Endothelial cell of umbilical vein (primary cell): ENCODE data around the gene MRPS34.
A peak's percentile ranks its signal among the peaks of the same experiment; 100 is the strongest.

ENCODE experiments used
- CTCF ChIP-seq, 2 donors: IDR thresholded peaks; 1 replicate in 1 of 2; 2 replicates in 1 of 2; pipeline ENCODE4 v1.5.1; 2011; ENCODE audit warnings: low read length in 2 of 2, mild to moderate bottlenecking in 2 of 2, moderate library complexity in 2 of 2, control low read depth in 1 of 2, inconsistent platforms in 1 of 2, low read depth in 1 of 2; ENCODE audit not compliant: insufficient read depth in 1 of 2; ENCODE audit errors: extremely low read depth in 1 of 2
- EZH2 ChIP-seq: IDR thresholded peaks from 2 replicates; pipeline ENCODE4 v1.6.1; 2012; ENCODE audit warnings: borderline replicate concordance, low read depth, mild to moderate bottlenecking, moderate library complexity, low read length, inconsistent platforms; ENCODE audit not compliant: severe bottlenecking
- FOS ChIP-seq: IDR thresholded peaks from 2 replicates; pipeline ENCODE4 v1.6.1; 2011; ENCODE audit warnings: mild to moderate bottlenecking, low read length, moderate library complexity, borderline replicate concordance; ENCODE audit not compliant: insufficient read depth
- JUN ChIP-seq: IDR thresholded peaks from 2 replicates; pipeline ENCODE4 v1.6.1; 2011; ENCODE audit warnings: borderline replicate concordance, low read depth; ENCODE audit not compliant: insufficient read length, insufficient read depth
- POLR2A ChIP-seq: IDR thresholded peaks from 2 replicates; pipeline ENCODE4 v1.6.1; 2012; ENCODE audit warnings: low read depth, mild to moderate bottlenecking, control low read depth, low read length
- POLR2AphosphoS5 ChIP-seq: IDR thresholded peaks from 2 replicates; pipeline ENCODE4 v1.6.1; 2012; ENCODE audit warnings: low read depth, mild to moderate bottlenecking, control low read depth, low read length, moderate library complexity; ENCODE audit not compliant: insufficient read depth
- TF ChIP-seq, protein P1 (sequence below): IDR thresholded peaks from 2 replicates; pipeline ENCODE4 v1.6.1; 2011; ENCODE audit not compliant: insufficient read depth, insufficient read length

DNA sequence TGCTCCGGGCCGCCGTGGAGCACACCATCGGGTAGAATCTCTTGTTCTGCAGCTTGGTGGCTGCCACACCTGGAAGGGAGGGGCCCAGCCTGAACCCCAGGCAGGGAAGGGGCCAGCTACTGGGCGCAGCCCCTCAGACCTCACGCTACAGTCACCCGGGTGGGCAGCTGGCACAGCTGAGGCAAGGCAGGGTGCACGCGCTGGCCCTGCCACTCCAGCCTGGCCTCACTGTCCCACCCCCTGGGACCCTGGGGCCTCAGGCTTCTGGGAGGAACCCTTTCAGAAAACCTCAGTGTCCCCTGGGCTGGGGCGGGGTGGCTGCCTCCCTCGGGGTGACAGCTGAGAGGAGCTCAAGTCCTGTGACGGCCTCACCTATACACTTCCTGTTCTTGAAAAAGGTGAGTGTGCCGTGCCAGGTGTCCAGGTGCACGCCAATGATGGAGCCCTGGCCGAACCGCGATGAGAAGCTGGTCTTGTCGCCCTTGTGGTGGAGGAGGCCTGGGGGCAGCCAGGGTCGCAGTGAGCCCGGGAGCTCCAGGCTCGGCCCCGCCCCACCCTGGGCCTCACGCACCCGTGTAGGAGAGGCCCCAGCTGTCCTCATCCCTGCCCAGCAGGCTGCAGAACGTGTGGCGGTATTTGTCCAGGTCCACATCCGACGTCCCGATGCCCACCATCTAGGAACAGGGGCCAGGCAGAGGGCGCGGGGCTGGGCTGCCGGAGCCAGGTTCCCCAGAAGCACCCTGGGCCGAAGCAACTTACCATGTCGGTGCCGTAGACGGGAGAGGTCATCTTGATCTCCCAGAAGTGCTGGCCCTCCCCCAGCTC, 4.7 kb upstream of the MRPS34 start:
- TF ChIP-seq CTCF (IDR thresholded peaks at IDR 0.05; ENCODE audit: extremely low read depth in 1 of 2, insufficient read depth in 1 of 2, low read depth in 1 of 2, low read length in 2 of 2), result no peak
- peak; percentile 17 for TF ChIP-seq POLR2A
- TF ChIP-seq POLR2AphosphoS5, result peak; percentile 30
- no peak for TF ChIP-seq FOS
- no peak for TF ChIP-seq EZH2
- no peak for TF ChIP-seq JUN
- TF ChIP-seq, protein P1, sequence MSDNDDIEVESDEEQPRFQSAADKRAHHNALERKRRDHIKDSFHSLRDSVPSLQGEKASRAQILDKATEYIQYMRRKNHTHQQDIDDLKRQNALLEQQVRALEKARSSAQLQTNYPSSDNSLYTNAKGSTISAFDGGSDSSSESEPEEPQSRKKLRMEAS, result no peak
